NCI-H345 (cell line): ENCODE data around the gene RHOBTB3.
"Not testable (repeated sequence)": the region's sequence is repeated elsewhere in the genome, so short reads cannot be mapped to it uniquely, and the experiment has no call there.

Experiments
- DNase-seq: peaks from one replicate; lab custom pipeline; 2025; lab: John Stamatoyannopoulos, UW

RHOBTB3 gene

DNA sequence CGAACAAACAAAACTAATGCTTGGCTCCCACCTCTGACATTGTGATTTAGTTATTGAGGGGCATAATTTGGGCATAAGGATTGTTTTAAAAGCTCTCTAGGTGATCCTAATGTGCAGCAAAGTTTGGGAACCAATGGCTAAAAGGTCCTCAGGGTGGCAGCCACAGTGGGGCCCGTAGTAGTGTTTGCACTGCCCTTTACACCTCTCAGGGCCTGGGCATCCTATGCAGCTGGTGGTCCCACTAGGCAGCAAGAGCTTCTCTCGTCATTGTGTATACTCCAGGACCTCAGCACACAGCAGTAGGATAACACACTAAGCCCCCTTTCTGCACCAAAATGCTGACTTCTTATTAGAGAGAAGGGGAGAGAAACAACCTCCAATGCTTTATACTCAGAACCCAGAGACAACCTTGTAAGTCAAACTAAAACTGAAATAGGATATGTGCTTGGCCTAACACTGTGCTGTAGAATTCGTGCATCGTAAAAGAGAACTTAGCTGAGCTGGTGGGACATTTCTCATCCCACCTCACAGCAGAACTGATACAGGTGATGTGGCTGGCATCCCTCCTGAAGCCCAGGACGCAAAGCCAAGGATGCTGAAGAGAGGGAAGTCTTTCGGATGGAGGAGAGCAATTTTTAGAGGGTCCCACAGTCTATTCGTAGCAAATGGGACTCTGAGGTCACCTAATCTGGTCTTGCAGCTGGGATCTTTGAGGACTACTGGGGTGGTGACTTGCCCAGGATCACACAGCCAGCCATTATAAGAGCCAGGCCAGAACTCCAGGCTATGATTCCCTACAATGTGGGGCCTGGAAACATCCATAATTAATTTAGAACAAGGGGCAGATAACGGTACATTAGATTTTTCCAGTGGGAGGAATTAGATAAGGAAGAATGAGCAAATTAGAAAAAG, 90.2 kb downstream of the RHOBTB3 start:
- no peak for DNase-seq

DNA sequence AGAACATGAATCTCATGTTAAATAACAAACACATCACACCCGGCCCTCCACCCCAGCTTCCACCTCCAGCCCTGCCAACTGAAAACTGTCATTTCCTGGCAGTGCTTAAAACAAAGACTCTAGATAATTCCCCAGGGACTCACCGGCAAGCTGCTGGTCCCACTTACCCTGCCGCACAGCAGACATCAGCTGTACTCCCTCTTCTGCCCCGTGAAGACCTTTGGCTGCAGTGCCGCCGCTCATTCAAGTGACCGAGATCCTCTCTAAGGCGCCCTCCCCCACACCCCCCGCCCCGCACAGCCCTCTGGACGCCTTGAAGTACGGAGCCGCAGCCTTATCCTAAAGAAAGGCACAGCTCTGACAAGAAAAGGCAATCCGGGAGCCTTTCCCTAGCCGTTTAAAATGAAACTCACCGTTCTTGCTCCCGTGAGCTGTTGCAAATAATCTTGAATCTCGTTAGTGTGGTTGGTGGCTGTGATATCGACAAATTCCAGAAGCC, 91.0 kb downstream of the RHOBTB3 start:
- peak; percentile 37 for DNase-seq

DNA sequence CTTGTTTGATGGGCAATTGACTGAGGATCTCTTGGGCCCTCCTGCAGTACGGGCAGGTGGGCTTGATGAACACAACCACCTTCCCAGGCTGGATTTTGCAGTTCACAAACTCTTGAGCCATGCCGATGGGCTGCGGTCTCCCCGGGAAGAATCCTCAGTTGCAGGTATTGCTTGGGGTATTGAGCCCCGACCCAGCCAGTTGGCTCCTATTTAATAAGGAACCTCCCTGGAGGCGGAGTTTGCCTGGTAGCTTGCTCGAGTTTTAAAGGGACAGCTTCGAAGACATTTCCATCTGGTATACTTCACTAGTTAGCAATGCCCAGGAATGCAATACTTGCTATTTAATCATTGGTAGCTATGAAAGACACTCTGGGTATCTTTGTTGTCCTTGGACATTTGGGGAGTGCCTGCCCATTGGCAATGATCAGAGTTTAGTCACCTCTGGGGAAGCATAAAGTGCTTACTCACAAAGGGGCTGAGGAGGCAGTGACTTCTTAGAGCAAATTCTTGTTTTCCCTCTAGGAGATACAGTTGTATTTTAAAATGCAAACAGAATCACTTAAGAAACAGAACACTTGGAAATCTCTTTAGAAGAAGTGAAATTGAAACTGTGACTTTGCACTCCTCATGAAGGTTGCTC, 91.5 kb downstream of the RHOBTB3 start, which contains the start of gene GLRX:
Gene GLRX (minus strand): TSS at position 185 of the 640 bp plus-strand sequence. CDS start 64 bp downstream, at position 121.
- DNase-seq: peak; percentile 50

DNA sequence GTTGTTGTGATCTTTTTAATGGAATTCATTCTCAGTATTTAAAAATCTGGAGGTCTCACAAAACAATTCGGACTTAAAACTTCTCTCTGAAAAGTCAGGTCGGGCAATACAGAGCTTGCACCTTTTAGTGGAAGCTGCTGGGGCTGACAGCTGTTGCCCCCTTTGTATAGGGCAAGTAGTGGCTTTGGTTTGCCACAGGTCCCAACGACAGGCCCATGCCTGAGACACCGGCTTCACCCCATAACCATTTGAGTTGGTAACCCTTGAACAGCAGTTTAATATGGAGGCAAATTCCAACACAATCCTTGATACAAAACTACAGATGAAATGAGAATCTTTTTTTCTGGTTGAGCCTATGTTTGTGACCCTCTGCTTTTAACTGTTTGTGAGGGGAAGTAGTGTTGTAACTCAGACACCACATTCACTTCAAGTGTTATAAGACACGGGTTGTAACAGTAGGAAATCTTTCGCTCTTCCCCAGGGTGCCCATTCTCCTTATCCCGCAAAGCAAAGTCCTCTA, 92.1 kb downstream of the RHOBTB3 start:
- no peak for DNase-seq

DNA sequence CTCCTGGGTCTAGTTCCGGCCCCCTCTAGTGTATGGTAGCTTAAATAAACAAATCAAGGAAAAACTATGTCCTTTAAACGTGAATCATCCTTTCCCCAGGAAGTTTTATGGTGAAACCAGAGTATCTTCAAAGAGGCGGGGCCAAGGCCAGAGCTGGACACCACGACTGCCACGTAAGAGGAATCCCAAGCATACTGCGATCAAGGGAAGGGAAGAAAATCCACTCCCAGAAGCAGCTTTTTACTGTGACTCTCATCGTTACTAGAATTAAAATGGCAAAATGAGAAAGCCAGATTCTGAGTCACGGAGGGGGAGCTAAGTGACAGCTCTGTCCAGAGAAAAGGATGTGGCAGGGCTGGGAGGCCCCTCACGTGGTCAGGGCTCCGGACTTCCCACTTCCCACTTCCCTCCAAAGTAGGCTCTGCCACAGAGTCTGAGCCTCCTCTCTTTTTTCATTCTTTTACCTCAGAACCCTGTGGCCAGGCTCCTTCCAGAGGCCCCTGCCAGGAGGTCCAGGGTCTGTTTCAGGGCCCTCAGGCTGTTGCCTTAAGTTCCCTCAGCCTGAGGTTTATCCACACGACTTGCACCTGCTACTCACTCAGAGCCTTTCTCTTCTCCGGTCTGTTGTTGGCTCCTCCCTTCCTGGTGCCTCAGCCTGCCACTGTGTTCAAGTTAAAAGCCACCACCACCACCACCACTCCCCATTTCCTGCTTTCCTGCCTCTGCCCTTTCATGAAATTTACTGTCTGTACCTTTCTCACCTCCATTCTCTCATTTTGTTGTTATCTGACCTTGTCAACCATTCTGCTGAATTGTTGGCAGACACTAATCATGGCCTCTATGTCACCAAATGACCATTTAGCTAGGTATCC, 92.8 kb downstream of the RHOBTB3 start:
- DNase-seq: no peak

DNA sequence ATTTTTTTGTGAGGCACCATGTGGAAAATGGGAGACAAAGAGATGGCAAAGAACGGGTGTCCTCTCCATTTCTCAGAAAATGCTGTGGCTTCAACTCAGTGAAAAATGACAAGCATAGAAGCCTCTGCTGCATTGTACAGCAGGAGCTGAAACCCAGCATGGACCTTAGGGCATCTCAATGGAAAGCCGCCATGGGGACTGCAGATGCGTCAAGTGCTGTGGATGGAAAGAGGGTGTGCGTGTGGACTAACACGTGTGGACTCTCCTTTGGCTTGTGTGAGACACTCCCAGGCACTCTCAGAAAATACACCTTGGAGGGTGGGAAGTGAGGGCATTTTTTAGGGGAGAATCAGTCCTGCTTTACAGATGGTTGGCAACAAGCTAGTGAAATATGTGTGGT, 93.6 kb downstream of the RHOBTB3 start:
- DNase-seq: no peak

DNA sequence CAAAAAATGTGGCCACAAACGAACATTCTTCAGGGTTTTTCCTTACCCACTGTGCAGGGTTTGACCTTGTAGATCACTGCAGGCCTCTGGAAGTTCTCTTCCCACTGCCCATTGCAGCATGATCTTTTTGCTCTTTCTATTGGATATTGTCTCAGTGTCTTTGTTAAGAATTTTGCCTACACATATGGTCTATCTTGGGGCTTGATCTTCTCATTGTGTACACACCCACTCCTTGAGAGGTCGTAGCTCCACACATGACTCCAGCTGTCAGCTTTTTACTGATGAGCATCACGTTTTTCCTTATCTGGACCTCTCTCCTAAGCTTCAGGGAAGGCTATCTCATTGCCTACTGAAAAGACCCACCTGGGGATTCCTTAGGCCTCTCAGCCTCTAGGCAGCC, 94.4 kb downstream of the RHOBTB3 start:
- DNase-seq: no peak

DNA sequence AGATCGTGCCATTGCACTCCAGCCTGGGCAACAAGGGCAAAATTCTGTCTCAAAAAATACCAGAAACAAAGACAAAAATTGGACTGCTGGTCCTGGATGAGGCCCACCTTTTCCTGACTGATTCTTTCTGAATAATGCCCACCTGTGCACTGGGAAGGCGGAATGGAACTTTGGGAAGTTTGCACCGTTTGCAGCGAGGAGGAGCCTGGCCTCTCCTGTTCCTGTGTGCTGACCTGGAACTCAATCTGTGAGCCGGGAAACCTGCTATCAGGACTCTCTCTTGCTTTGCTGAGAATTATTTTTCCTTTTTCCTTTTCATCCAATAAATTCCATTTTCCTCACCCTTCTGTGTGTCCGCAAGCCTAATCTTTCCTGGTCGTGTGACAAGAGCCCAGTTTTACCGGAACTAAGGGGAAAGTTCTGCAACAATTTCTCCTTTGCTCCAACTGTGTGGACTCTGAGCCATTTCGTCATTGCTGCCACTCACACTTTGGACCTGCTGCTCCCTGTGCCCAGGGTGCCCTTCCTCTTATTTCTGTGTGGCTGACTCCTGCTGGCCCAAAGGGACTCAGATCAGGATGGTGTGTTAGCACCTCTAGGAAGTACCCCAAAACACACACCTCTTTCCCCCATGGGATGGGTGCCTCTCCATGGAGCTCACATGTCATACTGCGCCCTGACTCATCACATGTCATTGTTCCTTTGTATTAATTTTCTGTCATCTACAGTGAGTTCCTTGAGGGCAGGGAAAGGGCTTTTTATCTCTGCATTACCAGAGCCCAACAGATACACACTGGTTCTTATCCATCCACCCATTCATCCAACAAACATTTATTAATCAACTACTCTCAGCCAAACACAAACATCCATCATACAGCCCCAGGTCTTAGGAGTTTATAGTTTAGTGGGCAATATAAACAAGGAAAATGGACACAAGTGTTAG, 96.1 kb downstream of the RHOBTB3 start:
- DNase-seq: no peak

DNA sequence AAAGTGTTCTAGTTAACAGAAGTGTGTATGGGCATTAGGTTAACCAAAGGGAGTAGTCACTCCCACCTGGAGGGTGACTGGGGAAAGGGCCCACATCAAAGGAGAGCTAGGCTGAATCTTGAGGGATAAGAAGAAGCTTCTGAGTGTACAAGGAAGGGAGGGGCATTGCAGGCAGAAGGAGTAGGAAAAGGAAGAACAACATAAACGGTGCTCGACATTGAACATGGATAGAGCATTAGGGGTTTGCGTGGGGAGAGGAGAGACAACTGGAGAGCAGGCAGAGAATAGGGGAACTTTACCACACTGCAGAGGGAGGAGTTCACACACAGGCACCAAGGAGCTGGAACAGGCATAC, 96.7 kb downstream of the RHOBTB3 start:
- DNase-seq: no peak

DNA sequence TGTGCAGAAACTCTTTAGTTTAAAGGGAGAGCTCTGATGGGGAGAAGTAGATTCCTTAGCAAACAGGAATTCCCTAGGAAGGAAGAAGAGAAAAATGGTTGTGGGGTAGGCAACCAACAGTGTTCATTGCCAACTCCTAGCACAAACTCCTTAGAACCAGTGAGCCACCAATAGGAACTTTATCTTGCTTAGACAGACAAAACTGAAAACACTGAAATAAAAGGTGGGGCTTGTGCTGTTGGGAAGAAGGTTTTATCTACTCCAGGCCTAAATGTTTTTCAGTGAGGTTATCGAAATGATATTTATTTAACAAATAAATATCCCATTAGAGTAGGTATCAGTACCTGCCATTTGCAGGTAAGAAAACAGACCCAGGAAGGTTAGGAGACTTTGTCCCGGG, 99.1 kb downstream of the RHOBTB3 start:
- no peak for DNase-seq

DNA sequence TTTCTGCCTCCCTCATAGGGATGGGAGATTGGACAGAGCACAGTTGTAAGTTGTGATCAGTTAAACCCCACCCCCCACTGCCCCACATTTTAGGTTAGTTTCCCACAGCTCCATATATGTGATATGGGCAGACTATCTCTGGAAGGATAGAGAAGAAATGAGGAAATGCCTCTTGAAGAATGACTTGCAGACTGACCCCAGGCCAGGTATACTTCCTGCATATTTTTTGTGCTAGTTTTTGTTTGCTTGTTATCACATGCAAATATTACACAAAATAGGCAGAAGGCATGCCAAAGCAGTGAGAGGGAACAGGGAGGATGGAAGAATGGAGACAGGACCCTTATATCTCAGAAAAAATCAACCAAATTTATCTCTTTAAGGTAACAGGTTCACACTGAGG, 101.5 kb downstream of the RHOBTB3 start:
- no peak for DNase-seq

DNA sequence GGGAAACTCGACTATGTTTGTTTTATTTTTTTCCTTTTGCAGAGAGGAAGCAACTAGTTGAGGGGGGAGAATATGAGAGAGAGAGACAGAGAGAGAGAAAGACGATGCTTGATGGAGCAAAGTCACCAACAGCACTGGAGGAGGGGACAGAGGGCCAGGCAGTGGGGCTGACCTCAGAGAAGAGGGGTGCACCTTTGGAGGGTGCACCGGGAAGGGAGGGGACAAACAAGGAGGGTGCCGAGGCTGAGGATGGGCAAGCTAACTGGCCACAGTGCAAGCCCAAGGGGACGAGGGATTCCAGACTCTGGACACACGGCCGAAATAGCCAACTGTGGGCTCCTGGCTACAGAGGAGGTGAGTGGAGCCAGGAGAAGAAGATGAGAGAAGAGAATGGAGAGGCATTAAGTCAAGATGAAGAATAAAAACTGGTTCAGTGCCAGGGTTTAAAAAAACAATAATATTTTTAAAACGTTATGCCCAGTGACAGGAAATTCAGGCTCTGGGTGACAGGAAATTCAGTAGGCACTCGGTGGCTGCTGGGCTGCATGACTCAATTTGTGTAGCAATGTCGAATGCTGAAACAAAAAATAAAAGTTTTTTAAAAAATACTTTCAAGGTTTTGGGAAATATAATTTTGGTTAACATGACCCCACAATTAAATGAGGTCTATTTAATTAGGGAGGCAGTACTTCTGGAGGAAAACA, 104.7 kb downstream of the RHOBTB3 start:
- no peak for DNase-seq

DNA sequence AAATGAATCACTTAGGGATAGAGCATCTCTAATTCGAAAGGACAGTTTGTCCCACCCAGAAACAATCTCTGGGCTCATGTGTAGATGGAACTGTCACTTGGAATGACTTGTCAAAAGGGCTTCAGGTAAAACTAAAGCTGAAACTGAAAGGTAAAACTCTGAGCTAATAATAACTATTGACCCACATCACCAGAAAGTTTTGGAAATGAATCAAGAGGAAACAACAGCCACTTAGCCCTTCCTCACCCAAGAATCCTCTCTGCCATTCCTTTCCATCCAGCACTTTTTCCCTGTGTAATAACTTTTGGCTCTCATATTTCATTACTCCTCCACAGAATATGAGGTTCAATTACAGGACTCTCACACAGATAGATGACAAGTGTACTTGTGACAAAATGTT, 105.4 kb downstream of the RHOBTB3 start:
- no peak for DNase-seq

DNA sequence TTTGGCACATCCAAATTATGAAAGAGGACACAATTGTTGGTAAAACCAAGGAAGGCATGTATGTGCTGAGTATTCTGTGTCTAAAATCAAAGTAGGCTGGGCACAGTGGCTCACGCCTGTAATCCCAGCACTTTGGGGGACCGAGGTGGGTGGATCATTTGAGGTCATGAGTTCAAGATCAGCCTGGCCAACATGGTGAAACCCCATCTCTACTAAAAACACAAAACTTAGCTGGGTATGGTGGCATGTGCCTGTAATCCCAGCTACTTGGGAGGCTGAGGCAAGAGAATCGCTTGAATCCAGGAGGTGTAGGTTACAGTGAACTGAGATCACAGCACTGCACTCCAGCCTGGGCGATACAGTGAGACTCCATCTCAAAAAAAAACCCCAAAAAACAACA, 105.8 kb downstream of the RHOBTB3 start:
- DNase-seq: not testable (repeated sequence)

DNA sequence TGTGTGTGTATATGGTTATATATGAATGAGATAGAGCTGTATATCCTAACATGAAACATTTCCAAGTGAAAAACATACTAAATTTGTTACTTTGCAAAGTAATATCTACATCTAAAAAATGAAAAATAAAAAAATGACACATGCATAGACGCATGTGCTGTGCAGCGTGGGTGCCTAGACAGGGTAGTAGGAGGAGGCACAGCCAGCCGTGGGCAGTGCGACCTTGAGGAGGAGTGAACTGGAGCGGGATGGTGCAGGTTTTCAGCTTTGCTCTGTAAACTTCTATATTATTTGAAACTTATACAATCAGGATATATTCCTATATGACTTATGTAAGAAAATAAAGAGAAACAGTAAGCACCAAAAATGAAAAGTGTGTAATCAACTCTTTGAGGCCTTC, 106.4 kb downstream of the RHOBTB3 start:
- DNase-seq: no peak

DNA sequence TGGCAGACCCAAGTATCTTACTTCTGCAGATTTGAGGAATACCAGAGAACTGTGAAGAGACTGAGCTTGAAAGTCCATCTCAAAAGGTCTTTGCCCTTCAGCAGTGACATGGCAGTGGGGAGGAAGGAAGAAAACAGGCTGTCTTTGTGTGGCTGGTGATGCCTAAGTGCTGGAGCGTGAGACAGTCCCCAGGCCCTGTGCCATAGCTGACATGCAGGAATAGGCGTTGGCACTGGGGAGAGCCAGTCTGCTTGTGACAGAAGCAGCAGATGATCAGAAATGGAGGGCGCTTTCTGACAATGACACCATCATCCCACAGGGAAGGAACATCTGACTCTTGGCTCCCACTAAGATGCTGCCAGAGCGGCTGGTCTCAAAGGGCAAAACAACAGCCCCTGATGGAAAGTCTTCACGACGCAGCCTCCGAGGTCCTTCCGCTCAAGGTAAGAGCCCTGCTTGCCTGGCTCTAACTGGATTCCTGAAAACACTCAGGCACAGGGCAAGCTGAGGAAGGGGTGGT, 106.9 kb downstream of the RHOBTB3 start:
- no peak for DNase-seq

DNA sequence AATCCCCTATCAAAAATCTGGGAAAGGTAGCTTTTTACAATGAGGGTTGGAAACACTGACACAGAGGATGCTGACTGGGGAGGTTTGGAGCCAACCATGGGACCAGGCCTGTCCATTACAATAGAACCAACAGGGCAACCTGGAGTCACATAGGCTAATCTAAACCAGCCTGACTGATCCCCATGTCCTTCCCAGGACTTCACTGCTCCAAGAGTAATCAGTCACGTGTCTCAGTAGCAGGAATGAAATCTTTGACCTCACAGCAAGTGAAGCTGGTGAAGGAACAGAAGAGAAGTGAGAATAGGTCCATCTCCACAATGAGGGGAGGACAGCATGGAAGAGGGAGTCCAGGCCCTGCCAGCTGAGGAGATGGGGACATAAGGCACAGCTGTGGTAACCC, 107.4 kb downstream of the RHOBTB3 start:
- DNase-seq: no peak

DNA sequence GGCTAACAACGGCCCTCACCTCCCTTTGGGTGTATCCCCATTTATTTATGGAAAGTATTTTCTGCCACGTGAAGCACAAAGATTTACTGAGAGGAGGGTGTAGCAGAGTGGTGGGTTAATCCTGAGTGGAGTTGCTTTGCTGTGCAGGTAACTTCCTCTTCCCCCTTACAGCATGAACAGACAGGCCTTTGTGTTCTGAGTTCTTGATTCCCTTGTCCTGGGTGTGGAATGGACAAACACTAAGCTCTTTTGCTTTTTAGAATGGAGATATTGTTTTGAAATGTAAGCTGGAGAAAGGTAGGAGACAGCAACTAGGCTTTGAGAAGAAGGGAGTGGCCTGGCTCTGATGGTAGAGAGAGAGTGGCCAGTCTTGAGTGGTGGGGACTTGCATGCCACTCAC, 108.5 kb downstream of the RHOBTB3 start:
- no peak for DNase-seq

DNA sequence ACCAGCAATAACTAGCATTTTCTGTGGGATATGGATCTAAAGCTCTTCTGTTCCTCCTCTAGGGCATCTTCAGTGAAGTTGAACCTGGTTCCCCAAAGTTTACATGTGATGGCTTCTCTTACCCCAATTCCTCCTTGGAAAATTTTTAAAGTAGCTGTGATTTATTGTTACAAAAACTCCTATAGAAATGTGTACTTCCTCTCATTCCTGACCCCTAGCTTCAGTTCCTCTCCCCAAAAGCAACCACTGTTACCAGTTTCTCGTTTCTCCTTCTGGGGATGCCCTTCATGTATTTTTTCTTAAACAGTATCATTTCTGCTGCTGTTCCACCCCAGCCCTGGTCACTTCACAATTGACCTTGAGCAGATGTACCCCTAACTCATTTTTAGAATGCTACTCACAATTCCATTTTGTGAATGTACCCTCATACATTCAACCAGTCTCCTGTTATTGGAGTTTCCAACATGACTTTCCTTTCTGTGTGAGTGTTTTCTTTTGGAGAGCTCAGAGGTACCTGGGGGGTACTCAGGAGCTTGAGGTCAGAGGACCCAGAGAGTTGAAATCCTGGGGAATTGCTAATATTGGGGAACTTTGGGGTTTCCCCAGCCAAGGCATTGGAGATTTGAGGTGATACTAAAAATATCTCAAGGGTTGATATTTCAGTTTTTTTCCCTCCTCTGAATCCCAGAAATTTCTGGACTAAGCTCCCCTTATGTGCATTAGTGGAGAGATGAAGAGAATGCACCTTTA, 110.0 kb downstream of the RHOBTB3 start:
- no peak for DNase-seq
